ENCODE measurements around the gene CNTNAP2.
"Not testable (repeated sequence)": the region's sequence is repeated elsewhere in the genome, so short reads cannot be mapped to it uniquely, and the experiment has no call there.

GRCh38 chr7:148451526-148451925, 2334.9 kb downstream of the CNTNAP2 start:
- TF ChIP-seq ZNF274 (IDR thresholded peaks at IDR 0.05; ENCODE audit: low read depth, low read length); SUZ12 (IDR thresholded peaks at IDR 0.05; ENCODE audit: extremely low read depth, insufficient read depth, insufficient read length); YY1 (IDR thresholded peaks at IDR 0.05; ENCODE audit: insufficient read depth, insufficient read length): not testable (repeated sequence)
